RWPE2 (cell line): Measurements from ENCODE around the gene KCNH1.

Experiments
- ATAC-seq: fragments of 200-7000 bp; cut with Tn5 transposase; 3 replicates; pipeline ENCODE4 v1.9.1; 2021; ENCODE audit warnings: low read depth
- DNase-seq: peaks from one replicate; pipeline ENCODE4 v3.0.0-alpha.2; 2020; ENCODE audit warnings: low spot score
- H3K27ac ChIP-seq: fragments of 450-650 bp; 2 replicates; pipeline ENCODE4 v1.5.1; 2017; ENCODE audit warnings: mild to moderate bottlenecking; ENCODE audit not compliant: poor library complexity, severe bottlenecking
- H3K27me3 ChIP-seq: fragments of 250-450 bp; sonication (Bioruptor Pico); 2 replicates; pipeline ENCODE4 v1.5.1; 2021; ENCODE audit warnings: mild to moderate bottlenecking, moderate library complexity; ENCODE audit not compliant: insufficient read depth, poor library complexity, severe bottlenecking
- H3K36me3 ChIP-seq: fragments of 250-450 bp; sonication (Bioruptor Pico); 2 replicates; pipeline ENCODE4 v1.5.1; 2020; ENCODE audit warnings: low read depth, mild to moderate bottlenecking, moderate library complexity
- H3K4me1 ChIP-seq: fragments of 250-450 bp; sonication (Bioruptor Pico); 2 replicates; pipeline ENCODE4 v1.5.1; 2021; ENCODE audit warnings: mild to moderate bottlenecking, moderate library complexity; ENCODE audit not compliant: insufficient read depth, poor library complexity, severe bottlenecking
- H3K4me3 ChIP-seq: fragments of 250-450 bp; sonication (Bioruptor Pico); 2 replicates; pipeline ENCODE4 v1.5.1; 2021; ENCODE audit warnings: mild to moderate bottlenecking, moderate library complexity; ENCODE audit not compliant: severe bottlenecking
- H3K9me3 ChIP-seq: fragments of 250-450 bp; sonication (Bioruptor Pico); 2 replicates; pipeline ENCODE4 v1.5.1; 2021; ENCODE audit warnings: mild to moderate bottlenecking, moderate library complexity; ENCODE audit not compliant: severe bottlenecking
- TF ChIP-seq, protein P1 (sequence below): fragments of 450-650 bp; IDR thresholded peaks from one replicate; pipeline ENCODE4 v1.5.1; 2017; ENCODE audit warnings: mild to moderate bottlenecking, moderate library complexity; ENCODE audit not compliant: poor library complexity, severe bottlenecking

The KCNH1 gene

GRCh38 chr1:210688512-210689234, 445.3 kb downstream of the KCNH1 start:
- Histone ChIP-seq H3K4me1 (no peaks in the 10 kb centered on the region), H3K4me3 (no peak overlapping the region), H3K27ac (no peak overlapping the region), H3K9me3 (no peaks in the 10 kb centered on the region), H3K27me3 (no peaks in the 10 kb centered on the region), H3K36me3 (no peaks in the 10 kb centered on the region)
- DNase-seq, result no peak
- TF ChIP-seq, protein P1, sequence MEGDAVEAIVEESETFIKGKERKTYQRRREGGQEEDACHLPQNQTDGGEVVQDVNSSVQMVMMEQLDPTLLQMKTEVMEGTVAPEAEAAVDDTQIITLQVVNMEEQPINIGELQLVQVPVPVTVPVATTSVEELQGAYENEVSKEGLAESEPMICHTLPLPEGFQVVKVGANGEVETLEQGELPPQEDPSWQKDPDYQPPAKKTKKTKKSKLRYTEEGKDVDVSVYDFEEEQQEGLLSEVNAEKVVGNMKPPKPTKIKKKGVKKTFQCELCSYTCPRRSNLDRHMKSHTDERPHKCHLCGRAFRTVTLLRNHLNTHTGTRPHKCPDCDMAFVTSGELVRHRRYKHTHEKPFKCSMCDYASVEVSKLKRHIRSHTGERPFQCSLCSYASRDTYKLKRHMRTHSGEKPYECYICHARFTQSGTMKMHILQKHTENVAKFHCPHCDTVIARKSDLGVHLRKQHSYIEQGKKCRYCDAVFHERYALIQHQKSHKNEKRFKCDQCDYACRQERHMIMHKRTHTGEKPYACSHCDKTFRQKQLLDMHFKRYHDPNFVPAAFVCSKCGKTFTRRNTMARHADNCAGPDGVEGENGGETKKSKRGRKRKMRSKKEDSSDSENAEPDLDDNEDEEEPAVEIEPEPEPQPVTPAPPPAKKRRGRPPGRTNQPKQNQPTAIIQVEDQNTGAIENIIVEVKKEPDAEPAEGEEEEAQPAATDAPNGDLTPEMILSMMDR, result no peak
- no peak for ATAC-seq

DNA sequence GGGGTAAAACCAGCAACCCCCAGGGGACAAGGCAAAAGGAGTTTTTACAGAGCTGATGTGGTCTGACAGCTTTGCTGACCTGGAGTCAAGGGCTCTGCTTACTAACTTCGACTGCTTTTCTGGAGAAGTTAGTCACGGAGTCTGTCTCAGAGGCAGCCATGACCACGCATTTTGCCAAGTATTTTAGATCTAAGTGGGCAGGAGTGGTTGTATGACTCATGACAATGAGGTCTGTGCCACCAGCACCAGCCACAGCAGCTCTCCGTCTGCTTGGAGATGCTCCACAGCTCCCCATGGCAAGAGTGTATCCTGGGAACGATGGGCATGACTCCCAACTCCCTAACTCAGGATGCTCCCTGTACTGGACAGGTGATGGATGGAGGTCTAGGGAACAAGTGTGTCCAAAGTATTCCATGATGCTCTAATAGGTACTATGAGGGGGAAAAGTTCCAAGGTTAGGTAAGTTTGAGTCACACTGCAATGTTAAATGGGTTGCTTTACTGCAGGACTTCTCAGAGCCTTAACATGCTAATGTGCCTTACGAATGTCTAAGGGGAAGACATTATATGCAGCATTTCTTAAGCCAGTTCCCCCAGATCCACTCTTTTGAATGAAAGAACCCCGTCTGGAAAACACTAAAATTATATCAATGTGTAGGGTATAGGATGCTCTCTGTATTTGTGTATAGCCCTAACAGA, 446.2 kb downstream of the KCNH1 start:
- DNase-seq (no peak), ATAC-seq (no peak)
- TF ChIP-seq, protein P1, result no peak
- Histone ChIP-seq H3K4me1 (no peaks in the 10 kb centered on the region), H3K4me3 (no peak overlapping the region), H3K36me3 (no peaks in the 10 kb centered on the region), H3K27ac (no peak overlapping the region), H3K27me3 (no peaks in the 10 kb centered on the region), H3K9me3 (no peaks in the 10 kb centered on the region)

DNA sequence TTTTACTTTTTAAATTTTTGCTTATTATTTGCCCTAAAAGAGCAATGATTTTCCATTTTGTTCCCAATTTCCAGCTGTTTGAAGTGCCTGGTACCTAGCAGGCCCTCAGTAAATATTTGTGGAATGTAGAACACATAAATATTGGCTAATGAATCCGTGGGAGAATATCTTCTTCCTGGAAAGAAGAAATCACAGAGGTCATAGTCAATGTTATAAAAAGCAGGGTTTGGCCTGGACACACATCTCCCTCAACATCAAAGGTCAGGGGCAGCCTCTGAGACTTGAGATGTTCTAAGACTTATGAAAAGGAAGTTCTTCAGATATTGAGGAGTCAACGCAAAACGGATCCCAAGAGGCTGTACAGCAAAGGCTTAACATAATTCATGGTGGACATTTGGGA, 447.1 kb downstream of the KCNH1 start:
- no peaks in the 10 kb centered on the region for H3K9me3 ChIP-seq
- H3K27me3 ChIP-seq, result no peaks in the 10 kb centered on the region
- no peaks in the 10 kb centered on the region for H3K4me1 ChIP-seq
- H3K36me3 ChIP-seq, result no peaks in the 10 kb centered on the region
- TF ChIP-seq, protein P1, result no peak
- no peak overlapping the region for H3K27ac ChIP-seq
- no peak overlapping the region for H3K4me3 ChIP-seq
- DNase-seq (no peak), ATAC-seq (no peak)

DNA sequence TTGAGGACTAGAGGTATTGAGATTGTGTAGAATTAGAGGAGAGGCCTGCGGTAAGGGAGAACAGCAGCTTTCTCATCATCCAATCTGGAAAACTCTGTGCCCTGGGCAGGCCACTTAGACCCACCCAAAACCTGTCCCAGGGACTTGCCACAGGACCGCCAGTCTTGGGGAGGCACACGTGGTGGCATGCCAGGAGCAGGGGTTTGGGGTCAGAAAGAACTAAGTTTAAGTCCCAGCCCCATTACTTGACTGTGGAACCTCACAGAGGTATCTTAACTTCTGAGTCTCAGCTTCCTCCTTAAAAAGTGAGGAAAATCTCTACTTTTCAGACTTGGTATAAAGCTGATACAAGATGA, 448.7 kb downstream of the KCNH1 start:
- ATAC-seq (no peak), DNase-seq (no peak)
- H3K4me1 ChIP-seq, result no peaks in the 10 kb centered on the region
- TF ChIP-seq, protein P1, result no peak
- no peaks in the 10 kb centered on the region for H3K27me3 ChIP-seq
- H3K27ac ChIP-seq, result no peak overlapping the region
- H3K9me3 ChIP-seq, result no peaks in the 10 kb centered on the region
- H3K4me3 ChIP-seq, result no peak overlapping the region
- no peaks in the 10 kb centered on the region for H3K36me3 ChIP-seq
